ENCODE measurements around the gene ARHGAP15. TPM values are rescaled to one million over a fixed set of nuclear protein-coding genes. Genes with fewer than 3 reads are reported as not detected.

The ARHGAP15 gene
- total and polyA plus RNA-seq, 3 experiments from 2014 or later = 41.3 to 328 (median 41.4) TPM

- POLR2A ChIA-PET = no interaction called here
- H3K9me3 ChIP-seq (ENCODE audit: low read length) = no peaks in the 10 kb centered on the region
- H3K27ac Mint-ChIP-seq = peak overlapping the region in 6 of 8 donors; percentile 4 to 71 (median 37)
- H3K4me3 Mint-ChIP-seq = no peak overlapping the region
- no peak overlapping the region for H3K4me3 ChIP-seq (ENCODE audit: low read length)
- no peaks in the 10 kb centered on the region for H3K27me3 ChIP-seq (ENCODE audit: insufficient read depth, low read length, poor library complexity, severe bottlenecking)
- no peaks in the 10 kb centered on the region for H3K4me1 ChIP-seq (ENCODE audit: insufficient read depth, low read length)
- CTCF ChIA-PET = no interaction called here
- H3K4me1 Mint-ChIP-seq = peaks cover 41 to 58% (median 43%) of the 10 kb centered on the region in 3 donors
- H3K27me3 Mint-ChIP-seq = no peaks in the 10 kb centered on the region
- no peaks in the 10 kb centered on the region for H3K9me3 Mint-ChIP-seq
- H3K36me3 ChIP-seq (ENCODE audit: insufficient read depth, low read length) = peaks cover 6% of the 10 kb centered on the region
- no peak overlapping the region for H3K27ac ChIP-seq (ENCODE audit: low read depth, low read length)
- no peak for DNase-seq
- H3K36me3 Mint-ChIP-seq = peaks cover 6 to 69% (median 26%) of the 10 kb centered on the region in 3 donors
Measured at GRCh38 chr2:143504397-143504796, 375.2 kb downstream of the ARHGAP15 start.

- DNase-seq = no peak
- H3K27ac ChIP-seq (ENCODE audit: low read depth, low read length) = no peak overlapping the region
- POLR2A ChIA-PET = no interaction called here
- Mint-ChIP-seq H3K4me3 (no peak overlapping the region), H3K9me3 (no peaks in the 10 kb centered on the region), H3K36me3 (peaks cover 11 to 72% (median 32%) of the 10 kb centered on the region in 3 donors), H3K27ac (no peak overlapping the region), H3K27me3 (no peaks in the 10 kb centered on the region), H3K4me1 (peaks cover 46 to 58% (median 46%) of the 10 kb centered on the region in 3 donors)
- H3K9me3 ChIP-seq (ENCODE audit: low read length) = no peaks in the 10 kb centered on the region
- peaks cover 6% of the 10 kb centered on the region for H3K36me3 ChIP-seq (ENCODE audit: insufficient read depth, low read length)
- CTCF ChIA-PET = no interaction called here
- no peaks in the 10 kb centered on the region for H3K4me1 ChIP-seq (ENCODE audit: insufficient read depth, low read length)
- H3K27me3 ChIP-seq (ENCODE audit: insufficient read depth, low read length, poor library complexity, severe bottlenecking) = no peaks in the 10 kb centered on the region
- H3K4me3 ChIP-seq (ENCODE audit: low read length) = no peak overlapping the region
Measured at GRCh38 chr2:143505542-143505941, 376.3 kb downstream of the ARHGAP15 start.

- Mint-ChIP-seq H3K4me1 (peaks cover 21 to 56% (median 34%) of the 10 kb centered on the region in 3 donors), H3K27ac (peak overlapping the region in 7 of 8 donors; percentile 1 to 47 (median 29)), H3K4me3 (no peak overlapping the region), H3K9me3 (no peaks in the 10 kb centered on the region), H3K36me3 (peaks cover 41 to 82% (median 57%) of the 10 kb centered on the region in 3 donors), H3K27me3 (no peaks in the 10 kb centered on the region)
- Histone ChIP-seq H3K27ac (ENCODE audit: low read depth, low read length) (no peak overlapping the region), H3K9me3 (ENCODE audit: low read length) (no peaks in the 10 kb centered on the region), H3K36me3 (ENCODE audit: insufficient read depth, low read length) (peaks cover 32% of the 10 kb centered on the region), H3K4me3 (ENCODE audit: low read length) (no peak overlapping the region), H3K27me3 (ENCODE audit: insufficient read depth, low read length, poor library complexity, severe bottlenecking) (no peaks in the 10 kb centered on the region), H3K4me1 (ENCODE audit: insufficient read depth, low read length) (no peaks in the 10 kb centered on the region)
- DNase-seq = no peak
- POLR2A ChIA-PET = no interaction called here
- CTCF ChIA-PET = no interaction called here
Measured at GRCh38 chr2:143513081-143513480, 383.9 kb downstream of the ARHGAP15 start.

GRCh38 chr2:143514413-143514812 lies 385.2 kb downstream of the ARHGAP15 start:
- Histone ChIP-seq H3K9me3 (ENCODE audit: low read length) (no peaks in the 10 kb centered on the region), H3K4me1 (ENCODE audit: insufficient read depth, low read length) (no peaks in the 10 kb centered on the region), H3K4me3 (ENCODE audit: low read length) (no peak overlapping the region), H3K36me3 (ENCODE audit: insufficient read depth, low read length) (peaks cover 32% of the 10 kb centered on the region), H3K27ac (ENCODE audit: low read depth, low read length) (no peak overlapping the region), H3K27me3 (ENCODE audit: insufficient read depth, low read length, poor library complexity, severe bottlenecking) (no peaks in the 10 kb centered on the region)
- Mint-ChIP-seq H3K4me1 (peaks cover 15 to 54% (median 27%) of the 10 kb centered on the region in 3 donors), H3K27me3 (no peaks in the 10 kb centered on the region), H3K4me3 (no peak overlapping the region), H3K36me3 (peaks cover 41 to 85% (median 54%) of the 10 kb centered on the region in 3 donors), H3K27ac (peak overlapping the region in 1 of 8 donors; percentile 43), H3K9me3 (no peaks in the 10 kb centered on the region)
- DNase-seq = no peak
- POLR2A ChIA-PET = no interaction called here
- CTCF ChIA-PET = no interaction called here

- Mint-ChIP-seq H3K9me3 (no peaks in the 10 kb centered on the region), H3K27me3 (no peaks in the 10 kb centered on the region), H3K27ac (no peak overlapping the region), H3K4me3 (no peak overlapping the region), H3K4me1 (peaks cover 13 to 59% (median 31%) of the 10 kb centered on the region in 3 donors), H3K36me3 (peaks cover 40 to 90% (median 54%) of the 10 kb centered on the region in 3 donors)
- DNase-seq = no peak
- Histone ChIP-seq H3K4me3 (ENCODE audit: low read length) (no peak overlapping the region), H3K4me1 (ENCODE audit: insufficient read depth, low read length) (no peaks in the 10 kb centered on the region), H3K9me3 (ENCODE audit: low read length) (no peaks in the 10 kb centered on the region), H3K27me3 (ENCODE audit: insufficient read depth, low read length, poor library complexity, severe bottlenecking) (no peaks in the 10 kb centered on the region), H3K27ac (ENCODE audit: low read depth, low read length) (no peak overlapping the region), H3K36me3 (ENCODE audit: insufficient read depth, low read length) (peaks cover 32% of the 10 kb centered on the region)
- POLR2A ChIA-PET = no interaction called here
- CTCF ChIA-PET = no interaction called here
Measured at GRCh38 chr2:143515318-143515717, 386.1 kb downstream of the ARHGAP15 start.

GRCh38 chr2:143519521-143519920 lies 390.3 kb downstream of the ARHGAP15 start:
- POLR2A ChIA-PET = no interaction called here
- Histone ChIP-seq H3K4me1 (ENCODE audit: insufficient read depth, low read length) (peaks cover 7% of the 10 kb centered on the region), H3K9me3 (ENCODE audit: low read length) (no peaks in the 10 kb centered on the region), H3K36me3 (ENCODE audit: insufficient read depth, low read length) (peaks cover 7% of the 10 kb centered on the region), H3K27ac (ENCODE audit: low read depth, low read length) (no peak overlapping the region), H3K27me3 (ENCODE audit: insufficient read depth, low read length, poor library complexity, severe bottlenecking) (no peaks in the 10 kb centered on the region), H3K4me3 (ENCODE audit: low read length) (no peak overlapping the region)
- Mint-ChIP-seq H3K36me3 (peaks cover 33 to 84% (median 42%) of the 10 kb centered on the region in 3 donors), H3K27ac (peak overlapping the region in 1 of 8 donors; percentile 14), H3K4me3 (no peak overlapping the region), H3K27me3 (no peaks in the 10 kb centered on the region), H3K4me1 (peaks cover 35 to 67% (median 45%) of the 10 kb centered on the region in 3 donors), H3K9me3 (no peaks in the 10 kb centered on the region)
- no peak for DNase-seq
- CTCF ChIA-PET = no interaction called here

- Mint-ChIP-seq H3K9me3 (no peaks in the 10 kb centered on the region), H3K27me3 (no peaks in the 10 kb centered on the region), H3K4me3 (no peak overlapping the region), H3K4me1 (peaks cover 47 to 78% (median 64%) of the 10 kb centered on the region in 3 donors), H3K36me3 (peaks cover 14 to 76% (median 33%) of the 10 kb centered on the region in 3 donors), H3K27ac (peak overlapping the region in 1 of 8 donors; percentile 19)
- no peaks in the 10 kb centered on the region for H3K9me3 ChIP-seq (ENCODE audit: low read length)
- no peak for DNase-seq
- H3K27me3 ChIP-seq (ENCODE audit: insufficient read depth, low read length, poor library complexity, severe bottlenecking) = no peaks in the 10 kb centered on the region
- H3K4me3 ChIP-seq (ENCODE audit: low read length) = no peak overlapping the region
- peaks cover 3% of the 10 kb centered on the region for H3K36me3 ChIP-seq (ENCODE audit: insufficient read depth, low read length)
- peaks cover 21% of the 10 kb centered on the region for H3K4me1 ChIP-seq (ENCODE audit: insufficient read depth, low read length)
- H3K27ac ChIP-seq (ENCODE audit: low read depth, low read length) = no peak overlapping the region
- ChIA-PET POLR2A (no interaction called here), CTCF (no interaction called here)
Measured at GRCh38 chr2:143521396-143521795, 392.2 kb downstream of the ARHGAP15 start.

- Mint-ChIP-seq H3K36me3 (peaks cover 14 to 72% (median 26%) of the 10 kb centered on the region in 3 donors), H3K4me1 (peaks cover 48 to 77% (median 66%) of the 10 kb centered on the region in 3 donors), H3K27ac (no peak overlapping the region), H3K9me3 (no peaks in the 10 kb centered on the region), H3K27me3 (no peaks in the 10 kb centered on the region), H3K4me3 (no peak overlapping the region)
- Histone ChIP-seq H3K4me3 (ENCODE audit: low read length) (no peak overlapping the region), H3K9me3 (ENCODE audit: low read length) (no peaks in the 10 kb centered on the region), H3K36me3 (ENCODE audit: insufficient read depth, low read length) (peaks cover 3% of the 10 kb centered on the region), H3K27ac (ENCODE audit: low read depth, low read length) (no peak overlapping the region), H3K27me3 (ENCODE audit: insufficient read depth, low read length, poor library complexity, severe bottlenecking) (no peaks in the 10 kb centered on the region), H3K4me1 (ENCODE audit: insufficient read depth, low read length) (peaks cover 21% of the 10 kb centered on the region)
- no peak for DNase-seq
- ChIA-PET CTCF (no interaction called here), POLR2A (no interaction called here)
Measured at GRCh38 chr2:143522699-143523098, 393.5 kb downstream of the ARHGAP15 start.

All from CD8-positive, alpha-beta memory T cell (primary cell).